CMK (cell line): ENCODE measurements around the gene TP53I3.
"Not testable (repeated sequence)": the region's sequence is repeated elsewhere in the genome, so short reads cannot be mapped to it uniquely, and the experiment has no call there.

Experiments used
- DNase-seq: peaks from one replicate; pipeline ENCODE4 v3.0.0-alpha.2; 2010; ENCODE audit warnings: low read depth

The TP53I3 gene

DNA sequence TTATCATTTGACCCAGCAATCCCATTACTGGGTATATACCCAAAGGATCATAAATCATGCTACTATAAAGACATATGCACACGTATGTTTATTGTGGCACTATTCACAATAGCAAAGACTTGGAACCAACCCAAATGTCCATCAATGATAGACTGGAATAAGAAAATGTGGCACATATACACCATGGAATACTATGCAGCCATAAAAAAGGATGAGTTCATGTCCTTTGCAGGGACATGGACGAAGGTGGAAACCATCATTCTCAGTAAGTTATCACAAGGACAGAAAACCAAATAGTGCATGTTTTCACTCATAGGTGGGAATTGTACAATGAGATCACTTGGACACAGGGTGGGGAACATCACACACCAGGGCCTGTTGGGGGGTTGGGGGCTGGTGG is 16.1 kb upstream of the TP53I3 start:
- not testable (repeated sequence) for DNase-seq

DNA sequence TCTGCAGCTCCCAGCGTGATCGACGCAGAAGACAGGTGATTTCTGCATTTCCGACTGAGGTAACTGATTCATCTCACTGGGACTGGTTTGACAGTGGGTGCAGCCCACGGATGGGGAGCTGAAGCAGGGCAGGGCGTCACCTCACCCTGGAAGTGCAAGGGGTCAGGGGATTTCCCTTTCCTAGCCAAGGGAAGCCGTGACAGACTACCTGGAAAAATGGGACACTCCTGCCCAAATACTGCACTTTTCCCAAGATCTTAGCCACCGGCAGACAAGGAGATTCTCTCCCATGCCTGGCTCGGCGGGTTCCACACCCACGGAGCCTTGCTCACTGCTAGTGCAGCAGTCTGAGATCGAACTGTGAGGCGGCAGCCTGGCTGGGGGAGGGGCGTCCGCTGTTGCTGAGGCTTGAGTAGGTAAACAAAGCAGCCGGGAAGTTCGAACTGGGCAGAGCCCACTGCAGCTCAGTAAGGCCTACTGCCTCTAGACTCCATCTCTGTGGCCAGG is 10.6 kb upstream of the TP53I3 start:
- DNase-seq: not testable (repeated sequence)

DNA sequence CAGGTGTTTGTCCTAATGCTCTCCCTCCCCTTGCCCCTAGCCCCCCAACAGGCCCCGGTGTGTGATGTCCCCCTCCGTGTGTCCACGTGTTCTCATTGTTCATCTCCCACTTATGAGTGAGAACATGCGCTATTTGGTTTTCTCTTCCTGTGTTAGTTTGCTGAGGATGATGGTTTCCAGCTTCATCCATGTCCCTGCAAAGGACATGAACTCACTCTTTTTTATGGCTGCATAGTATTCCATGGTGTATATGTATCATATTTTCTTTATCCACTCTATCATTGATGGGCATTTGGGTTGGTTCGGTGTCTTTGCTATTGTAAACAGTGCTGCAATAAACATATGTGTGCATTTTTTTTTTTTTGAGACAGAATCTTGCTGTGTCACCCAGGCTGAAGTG is 8.6 kb upstream of the TP53I3 start:
- DNase-seq: not testable (repeated sequence)

DNA sequence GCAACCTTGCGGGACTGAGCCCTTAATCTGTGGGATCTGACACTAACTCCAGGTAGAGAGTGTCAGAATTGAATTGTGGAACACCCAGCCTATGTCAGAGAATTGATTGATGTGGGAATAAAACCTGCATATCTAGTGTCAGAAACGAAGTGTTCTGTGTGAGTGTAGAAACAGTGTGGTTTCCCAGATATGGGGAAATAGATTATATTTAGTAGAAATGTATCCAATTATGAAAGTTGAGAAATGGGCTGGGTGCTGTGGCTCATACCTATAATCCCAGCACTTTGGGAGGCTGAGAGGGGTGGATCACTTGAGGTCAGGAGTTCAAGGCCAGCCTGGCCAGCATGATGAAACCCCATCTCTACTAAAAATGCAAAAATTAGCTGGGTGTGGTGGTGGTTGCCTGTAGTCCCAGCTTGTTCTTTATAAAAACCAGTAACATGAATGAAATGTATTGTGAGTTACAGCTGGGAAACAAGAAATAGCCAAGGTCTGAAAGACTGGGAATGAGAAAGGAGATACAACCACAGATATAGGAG is 4.3 kb upstream of the TP53I3 start:
- DNase-seq: no peak

DNA sequence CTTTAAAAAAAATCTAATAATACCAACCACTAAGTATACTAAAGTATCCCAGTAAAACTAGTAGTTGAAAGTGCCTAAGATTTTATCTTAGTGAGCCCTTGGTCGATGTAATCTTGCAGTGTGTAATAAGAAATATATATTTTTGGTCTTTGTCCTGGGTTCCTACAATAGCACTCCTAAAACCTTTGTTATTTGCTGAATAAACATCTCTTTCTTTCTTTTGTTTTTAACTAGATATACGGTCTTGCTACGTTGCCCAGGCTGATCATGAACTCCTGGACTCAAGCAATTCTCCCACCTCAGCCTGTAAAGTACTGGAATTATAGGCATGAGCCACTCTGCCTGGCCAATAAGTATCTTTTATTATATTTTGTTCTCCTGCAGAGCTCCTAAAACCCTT is 2.4 kb upstream of the TP53I3 start:
- no peak for DNase-seq

DNA sequence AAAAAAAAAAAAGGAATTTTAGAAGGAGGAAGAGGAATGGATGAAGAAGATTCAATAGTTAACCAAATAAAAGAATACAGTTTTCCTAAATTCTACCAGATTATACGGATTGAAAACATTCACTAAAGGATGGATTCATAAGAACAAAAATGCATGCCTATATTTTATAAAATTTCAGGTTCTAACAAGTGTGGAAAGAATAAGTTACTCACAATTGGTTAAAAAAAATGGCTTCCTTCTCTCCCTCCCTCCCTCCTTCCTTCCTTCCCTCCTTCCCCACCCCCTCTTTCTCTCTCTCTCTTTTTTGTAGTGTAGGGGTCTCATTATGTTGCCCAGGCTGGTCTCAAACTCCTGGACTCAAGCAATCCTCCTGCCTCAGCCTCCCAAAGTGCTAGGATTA is 1.6 kb upstream of the TP53I3 start:
- no peak for DNase-seq

DNA sequence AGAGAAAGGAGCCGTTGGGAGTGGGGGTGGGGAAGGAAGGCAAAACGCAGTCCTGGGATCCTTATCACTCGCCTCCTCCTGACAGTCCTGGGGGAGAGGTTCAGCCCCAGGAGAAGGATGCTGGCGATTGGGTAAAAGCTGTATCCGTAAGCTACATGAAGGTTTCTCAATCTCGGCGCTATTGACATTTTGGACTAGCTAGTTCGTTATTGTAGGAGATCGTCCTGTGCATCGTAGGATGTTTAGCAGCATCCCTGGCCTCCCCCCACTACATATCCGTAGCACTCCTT is 511 bp upstream of the TP53I3 start:
- no peak for DNase-seq

DNA sequence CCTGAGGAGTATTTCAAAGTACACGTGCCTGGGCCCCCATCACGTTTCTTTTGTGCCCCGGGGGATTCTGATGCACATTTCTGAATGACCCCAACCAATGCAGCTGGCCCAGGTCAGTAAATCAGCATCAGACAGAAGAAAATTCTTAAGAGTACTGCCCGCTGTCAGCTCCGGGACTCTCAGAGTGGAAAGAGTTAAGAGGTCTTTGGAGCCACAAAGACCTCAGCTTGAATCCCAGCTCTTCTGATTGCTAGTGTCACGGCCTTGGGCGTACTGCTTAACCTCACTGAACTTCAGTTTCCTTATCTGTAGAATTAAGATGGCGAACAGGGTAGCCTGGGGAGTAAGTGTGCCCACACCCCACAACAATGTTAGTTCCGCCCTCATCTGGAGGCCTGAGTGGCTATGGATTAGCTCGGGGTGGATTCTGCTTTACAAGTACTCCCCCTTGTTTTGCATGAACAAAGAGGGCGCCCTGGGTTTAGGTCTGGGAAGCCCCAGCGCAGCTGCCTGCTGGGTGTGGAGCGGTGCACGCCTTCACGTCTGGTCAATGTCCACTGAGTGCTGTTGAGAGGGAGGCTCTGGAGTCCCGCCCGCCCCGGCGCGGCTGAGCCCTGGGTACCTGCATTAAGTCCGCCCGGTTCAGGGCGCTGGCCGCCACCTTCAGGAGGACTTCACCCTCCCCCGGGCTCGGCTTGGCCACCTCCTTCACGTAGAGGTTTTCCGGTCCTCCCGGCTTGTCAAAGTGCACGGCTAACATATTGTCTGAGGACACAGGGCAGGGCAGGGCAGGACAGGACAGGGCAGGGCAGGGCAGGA is 858 bp downstream of the TP53I3 start:
- peak; percentile 82 for DNase-seq

DNA sequence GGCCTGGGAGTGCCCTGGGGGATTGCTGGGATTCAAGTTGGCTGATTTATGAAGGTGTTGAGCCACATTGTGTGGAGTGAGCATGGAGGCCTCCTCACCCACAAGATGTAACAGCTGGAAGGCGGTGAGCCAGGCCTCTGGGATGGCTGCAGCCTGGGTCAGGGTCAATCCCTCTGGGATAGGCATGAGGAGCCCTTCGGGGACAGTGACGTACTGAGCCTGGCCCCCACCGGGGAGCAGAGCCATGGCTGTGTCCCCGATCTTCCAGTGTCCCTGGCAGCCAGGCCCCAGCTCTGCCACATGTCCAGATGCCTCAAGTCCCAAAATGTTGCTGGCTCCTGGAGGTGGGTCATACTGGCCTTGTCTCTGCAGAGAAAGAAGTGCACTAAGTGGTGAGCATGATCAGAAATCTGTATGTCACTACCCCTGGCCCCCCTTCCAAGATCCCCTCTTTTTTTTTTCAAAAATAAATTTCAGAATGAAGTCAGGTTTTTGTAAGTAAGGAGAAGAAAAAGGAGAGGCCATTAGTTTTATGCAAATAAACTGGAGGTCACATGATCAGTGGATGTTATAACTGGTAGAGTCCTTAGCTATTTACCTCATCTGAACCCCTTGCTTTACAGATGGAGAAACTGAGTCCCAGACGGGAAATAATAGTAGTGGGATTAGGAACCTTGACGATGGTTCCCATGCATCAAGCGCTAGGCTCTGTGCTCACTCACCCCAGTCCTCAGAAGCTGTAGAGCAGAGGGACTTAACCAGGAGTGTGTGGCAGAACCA is 1.7 kb downstream of the TP53I3 start:
- no peak for DNase-seq

DNA sequence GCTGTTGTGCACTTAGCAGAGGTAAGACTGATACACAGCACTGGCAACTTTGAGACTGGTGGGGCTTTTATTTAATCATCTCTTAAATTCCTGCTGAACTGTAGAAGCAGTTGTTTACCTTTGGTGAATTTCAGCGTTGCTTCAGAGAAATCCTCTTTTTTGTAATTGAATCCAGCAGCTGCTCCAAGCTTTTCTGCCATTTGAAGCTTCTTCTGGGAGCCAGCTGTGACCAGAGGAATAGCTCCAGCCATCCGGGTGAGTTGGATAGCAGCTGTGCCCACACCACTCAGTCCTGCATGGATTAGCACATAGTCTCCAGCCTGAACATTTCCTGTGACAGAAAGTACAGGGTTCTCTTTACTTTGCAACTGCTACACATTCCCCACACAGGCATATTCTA is 3.9 kb downstream of the TP53I3 start:
- no peak for DNase-seq

DNA sequence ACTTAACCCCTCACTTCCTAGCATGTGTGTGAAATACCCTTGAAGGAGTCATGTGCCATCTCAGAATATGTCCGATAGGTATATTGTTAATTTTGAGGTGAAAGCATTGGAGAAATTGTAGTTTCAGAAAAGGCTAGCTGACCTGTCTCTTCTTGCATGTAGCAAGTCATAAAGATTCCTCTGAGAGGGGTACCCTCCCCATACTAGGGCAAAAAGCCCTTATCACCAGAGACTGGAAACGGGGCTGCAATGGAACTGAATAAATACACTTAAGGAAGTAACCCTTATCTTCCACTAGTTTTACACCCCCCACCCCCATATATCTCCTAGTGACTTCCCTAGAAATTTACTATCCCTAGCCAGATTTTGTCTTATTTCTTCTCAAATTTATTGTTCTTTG is 6.8 kb downstream of the TP53I3 start:
- no peak for DNase-seq

DNA sequence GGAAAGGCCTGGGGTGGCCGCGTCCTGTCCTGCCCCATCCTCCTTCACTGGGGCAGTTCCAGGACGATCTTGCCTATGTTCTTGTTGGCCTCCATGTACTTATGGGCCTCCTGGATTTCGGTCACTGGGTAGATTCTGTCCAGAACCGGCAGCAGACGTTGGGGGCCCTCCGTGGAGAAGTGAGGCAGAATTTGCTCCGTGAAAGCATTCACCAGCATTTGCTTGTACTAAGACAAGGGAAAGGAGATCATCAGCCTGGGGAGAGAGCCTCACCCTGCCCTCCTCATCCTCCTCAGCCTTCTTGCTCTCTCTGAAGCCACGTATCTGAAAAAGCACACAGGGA is 7.1 kb downstream of the TP53I3 start:
- no peak for DNase-seq

DNA sequence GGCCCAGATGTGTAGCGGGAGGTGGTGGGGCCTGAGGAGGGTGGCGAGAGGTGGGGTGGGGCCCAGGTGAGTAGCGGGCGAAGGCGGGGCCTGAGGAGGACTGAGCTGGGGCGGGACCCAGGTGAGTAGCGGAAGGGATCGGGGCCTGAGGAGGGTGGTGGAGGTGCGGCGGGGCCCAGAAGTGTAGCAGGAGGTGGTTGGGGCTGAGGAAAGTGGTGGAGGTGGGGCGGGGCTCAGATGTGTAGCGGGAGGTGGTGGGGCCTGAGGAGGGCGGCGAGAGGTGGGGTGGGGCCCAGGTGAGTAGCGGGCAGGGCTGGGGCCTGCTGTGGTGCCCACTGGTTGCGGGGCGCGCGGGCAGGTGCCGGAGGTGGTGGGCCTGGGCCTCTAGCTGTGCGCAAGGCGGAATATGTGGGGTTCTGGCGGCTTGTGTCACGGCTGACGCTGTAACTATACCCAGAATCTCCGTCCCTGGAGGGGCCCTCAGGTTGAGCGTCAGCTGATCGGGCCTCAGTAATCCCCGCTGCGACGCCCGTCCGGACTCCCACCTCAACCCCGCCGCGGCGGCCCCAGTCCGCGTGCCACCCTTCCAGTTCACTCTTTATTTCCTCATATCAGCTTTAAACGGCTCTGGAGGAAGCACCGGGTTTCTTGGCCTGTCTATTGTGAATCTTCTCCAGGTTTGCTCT is 7.6 kb downstream of the TP53I3 start:
- DNase-seq: no peak

DNA sequence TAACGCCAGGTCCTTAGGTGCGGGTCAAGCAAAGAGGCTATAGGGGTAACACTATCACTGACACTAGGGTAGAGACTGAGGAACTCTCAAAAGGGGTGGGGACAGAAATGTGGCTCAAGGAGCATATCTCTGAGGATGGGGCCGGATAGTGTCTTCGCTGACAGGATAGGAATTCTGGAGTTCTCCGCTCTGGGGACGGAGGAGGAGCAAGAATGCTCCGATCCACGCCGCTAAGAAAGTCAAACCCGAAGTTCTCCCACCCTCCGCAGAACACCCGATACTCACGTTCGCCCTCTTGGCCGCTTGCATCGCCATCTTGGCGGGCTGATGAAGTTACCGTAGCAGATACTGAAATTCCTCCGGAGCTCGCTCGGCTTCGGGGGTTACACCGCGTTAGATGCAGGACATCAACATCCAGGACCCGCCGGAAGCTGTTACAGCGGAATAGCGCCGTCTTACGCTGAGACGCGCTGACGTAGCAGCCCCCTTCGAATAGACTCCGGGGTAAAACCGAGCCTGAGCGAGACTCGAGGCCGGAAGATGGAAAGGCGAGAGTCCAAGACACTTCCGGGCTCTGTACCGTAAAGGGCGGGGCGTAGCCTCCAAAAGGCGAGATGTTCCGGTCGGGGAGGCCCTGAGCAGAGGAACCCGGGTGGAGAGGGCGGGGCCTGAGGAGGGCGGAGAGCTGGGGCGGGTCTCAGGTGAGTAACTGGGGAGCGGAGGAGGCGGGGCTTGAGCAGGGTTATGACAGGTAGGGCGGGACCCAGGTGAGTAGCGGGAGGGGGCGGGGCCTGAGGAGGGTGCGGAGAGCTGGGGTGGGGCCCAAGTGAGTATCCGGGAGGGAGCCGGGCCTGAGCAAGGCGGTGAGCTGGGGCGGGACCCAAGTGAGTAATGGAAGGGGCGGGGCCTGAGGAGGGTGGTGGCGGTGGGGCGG is 8.5 kb downstream of the TP53I3 start, which contains the start of gene SF3B6:
Gene SF3B6, minus strand, starts transcription at position 412 of the 934 bp plus-strand sequence. Its CDS starts 97 bp downstream, at position 315.
- DNase-seq: peak; percentile 99

DNA sequence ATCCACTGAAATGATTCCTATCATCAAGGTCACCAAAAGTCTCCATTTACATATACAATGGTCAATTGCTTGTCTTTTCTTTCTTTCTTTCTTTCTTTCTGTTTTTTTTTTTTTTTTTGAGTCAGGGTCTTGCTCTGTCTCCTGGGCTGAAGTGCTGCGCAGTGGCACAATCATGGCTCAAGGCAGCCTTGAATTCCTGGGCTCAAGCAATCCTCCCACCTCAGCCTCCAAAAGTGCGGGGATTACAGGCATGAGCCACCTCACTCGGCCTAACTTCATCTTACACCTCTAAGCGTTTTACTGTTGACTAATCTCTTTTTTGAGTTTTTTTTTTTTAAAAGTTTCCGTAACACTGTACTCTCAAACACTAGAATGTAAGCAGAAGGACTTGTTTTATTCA is 9.4 kb downstream of the TP53I3 start:
- DNase-seq: no peak

DNA sequence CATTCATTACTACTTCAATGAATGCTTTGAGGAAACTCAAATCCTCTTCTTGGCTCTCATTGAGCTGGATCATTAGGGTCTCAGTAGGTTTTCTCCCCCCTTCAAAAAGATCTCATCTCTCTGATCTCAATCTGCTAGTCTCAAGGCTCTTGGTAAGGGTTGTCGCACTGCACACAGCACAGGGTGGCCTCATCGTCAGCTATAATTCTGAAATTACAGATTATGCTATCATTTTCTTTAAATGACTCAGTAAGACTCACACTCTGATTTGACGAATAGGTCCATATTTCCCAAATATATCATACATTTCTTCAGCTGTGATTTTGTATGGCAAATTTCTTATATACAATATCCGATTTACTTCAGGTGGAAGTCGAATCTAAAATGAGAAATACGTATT is 10.8 kb downstream of the TP53I3 start:
- no peak for DNase-seq

DNA sequence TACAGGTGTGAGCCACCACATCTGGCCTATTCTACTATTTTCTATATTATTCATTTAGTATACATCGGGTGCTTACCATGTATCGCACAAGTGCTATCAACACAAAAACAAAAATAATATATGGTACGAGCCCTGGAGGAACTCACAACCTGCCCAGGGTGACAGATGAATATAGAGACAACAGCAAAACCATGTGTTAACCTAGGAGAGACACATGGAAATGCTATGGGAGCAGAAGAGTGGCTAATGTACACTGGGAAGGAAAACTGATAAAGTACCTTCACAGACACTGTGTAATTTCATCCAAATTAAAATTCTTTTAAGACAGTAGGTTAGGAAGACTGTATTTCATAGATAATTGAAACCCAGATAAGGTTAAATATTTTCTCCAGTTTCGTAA is 12.4 kb downstream of the TP53I3 start:
- DNase-seq: no peak

DNA sequence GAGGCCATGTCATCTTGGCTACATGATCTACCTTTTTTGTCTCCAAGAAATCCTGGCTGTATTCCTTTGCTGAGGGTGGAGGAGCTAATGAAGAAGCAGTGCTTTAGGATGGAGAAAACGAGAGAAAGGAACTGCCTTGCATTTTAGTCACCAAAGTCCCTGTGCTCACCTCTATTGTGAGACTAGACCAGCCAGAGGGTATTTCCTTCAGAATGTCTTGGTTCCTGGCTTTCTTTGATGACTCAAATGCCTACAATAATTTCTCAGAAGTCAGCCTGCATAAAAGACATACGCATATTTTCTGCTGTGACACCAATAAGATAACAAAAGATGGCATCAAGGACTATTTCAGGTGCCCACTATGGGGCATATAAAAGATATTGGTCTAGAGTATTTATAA is 19.3 kb downstream of the TP53I3 start:
- no peak for DNase-seq

DNA sequence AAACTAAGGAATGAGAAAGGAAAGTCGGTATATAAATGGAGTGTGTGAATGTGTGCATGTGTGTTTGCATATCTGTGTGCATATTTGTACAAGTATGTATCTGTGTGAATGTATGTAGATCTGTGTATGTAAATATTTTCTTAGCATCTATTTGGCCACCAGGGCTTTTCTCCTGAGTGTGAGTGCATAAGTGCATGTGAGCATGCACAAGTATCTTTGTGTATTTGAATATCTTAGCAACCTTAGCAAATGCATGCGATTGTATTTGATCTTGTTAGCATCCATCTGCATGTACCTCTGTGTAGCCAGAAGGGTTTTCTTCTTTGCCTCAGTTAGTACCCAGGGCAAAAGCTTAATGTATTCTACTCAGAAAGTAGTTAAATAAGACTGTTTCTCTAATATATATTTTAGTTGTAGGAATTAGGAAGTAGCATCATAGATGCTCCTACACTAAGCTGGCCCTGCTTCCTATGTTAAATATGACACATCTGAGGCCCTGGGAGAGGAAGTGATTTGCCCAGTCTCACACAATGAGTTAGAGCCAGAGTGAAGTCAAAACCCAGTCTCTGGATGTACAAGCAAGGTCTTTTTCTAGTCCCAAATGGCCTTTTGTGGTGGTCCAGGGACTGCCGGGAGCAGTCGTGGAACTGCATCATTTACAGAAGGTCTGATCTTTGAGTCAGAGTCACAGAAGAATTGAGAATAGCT is 25.9 kb downstream of the TP53I3 start:
- DNase-seq: no peak

DNA sequence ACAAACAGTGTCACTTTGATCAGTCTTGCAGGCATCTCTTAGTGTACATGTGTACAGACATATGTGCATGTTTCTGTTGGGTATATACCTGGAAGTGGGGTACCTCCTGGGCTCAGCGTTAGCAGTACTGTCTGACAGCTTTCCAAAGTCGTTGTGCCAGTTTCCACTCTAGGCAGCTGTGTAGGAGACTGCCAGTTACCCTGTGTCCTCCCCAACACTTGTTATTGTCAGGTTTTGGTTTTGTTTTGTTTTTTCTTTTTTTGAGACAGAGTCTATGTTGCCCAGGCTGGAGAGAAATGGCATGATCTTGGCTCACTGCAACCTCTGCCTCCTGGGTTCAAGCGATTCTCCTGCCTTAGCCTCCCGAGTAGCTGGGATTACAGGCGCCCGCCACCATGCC is 28.9 kb downstream of the TP53I3 start:
- DNase-seq: no peak
